Glutamatergic neuron (in vitro differentiated cells): Measurements from ENCODE around the gene LMLN. TPM values are rescaled to one million over a fixed set of nuclear protein-coding genes. Genes with fewer than 3 reads are reported as not detected.

Experiments used
- DNase-seq: peaks from one replicate; pipeline ENCODE4 v3.0.0; 2022
- H3K27ac Mint-ChIP-seq: one replicate; pipeline ENCODE4 v1.8.0; 2020; ENCODE audit warnings: mild to moderate bottlenecking, mixed read lengths, inconsistent platforms; ENCODE audit not compliant: unreplicated experiment
- H3K27me3 Mint-ChIP-seq: one replicate; pipeline ENCODE4 v1.8.0; 2020; ENCODE audit warnings: mild to moderate bottlenecking, moderate library complexity, mixed read lengths, inconsistent platforms; ENCODE audit not compliant: unreplicated experiment
- H3K36me3 Mint-ChIP-seq: one replicate; pipeline ENCODE4 v1.8.0; 2020; ENCODE audit warnings: mild to moderate bottlenecking, mixed read lengths, inconsistent platforms; ENCODE audit not compliant: unreplicated experiment
- H3K4me1 Mint-ChIP-seq: one replicate; pipeline ENCODE4 v1.8.0; 2020; ENCODE audit warnings: mild to moderate bottlenecking, low read depth, mixed read lengths, inconsistent platforms; ENCODE audit not compliant: unreplicated experiment
- H3K4me3 Mint-ChIP-seq: one replicate; pipeline ENCODE4 v1.8.0; 2020; ENCODE audit warnings: mild to moderate bottlenecking, mixed read lengths, inconsistent platforms; ENCODE audit not compliant: unreplicated experiment
- H3K9me3 Mint-ChIP-seq: one replicate; pipeline ENCODE4 v1.8.0; 2020; ENCODE audit warnings: mild to moderate bottlenecking, moderate library complexity, mixed read lengths, inconsistent platforms; ENCODE audit not compliant: unreplicated experiment
- total RNA-seq: library from RNA; stranded (reverse); fragmentation: NEBNext Ultra II Directional; extraction: Animal tissue kit (Norgen Biotek cat#: 25700); gene quantifications from one replicate; pipeline ENCODE4 v1.2.1, GENCODE V29; 2021; ENCODE audit not compliant: unreplicated experiment
- TF ChIP-seq, protein P1 (sequence below): fragments of 200-600 bp; sonication (generic); IDR thresholded peaks from one replicate; pipeline ENCODE4 v1.5.0; 2021; ENCODE audit not compliant: partially characterized antibody, unreplicated experiment

Gene LMLN
- total RNA-seq, 1 donor from 2014 or later, result 3.7 TPM

DNA sequence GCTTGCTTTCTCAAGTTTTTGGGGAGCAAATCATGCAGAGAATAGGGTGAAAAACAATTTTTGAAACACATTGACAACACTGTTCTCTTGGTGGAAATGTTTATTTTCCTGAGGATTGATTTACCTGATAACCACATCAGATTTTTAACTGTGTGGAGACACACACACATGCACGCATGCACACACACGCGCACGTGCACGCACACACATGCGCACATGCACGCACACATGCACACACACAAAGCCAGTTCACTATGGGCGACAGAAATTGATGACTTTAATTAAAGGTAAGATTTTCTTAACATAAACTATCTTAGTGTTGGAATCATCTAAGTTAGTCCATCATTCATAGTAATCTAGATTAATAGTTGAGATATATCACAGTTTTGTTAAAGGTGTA, 15.3 kb downstream of the LMLN start:
- H3K9me3 Mint-ChIP-seq, result peaks cover 1% of the 10 kb centered on the region
- H3K36me3 Mint-ChIP-seq, result peaks cover 5% of the 10 kb centered on the region
- DNase-seq, result no peak
- no peaks in the 10 kb centered on the region for H3K4me1 Mint-ChIP-seq
- TF ChIP-seq, protein P1, sequence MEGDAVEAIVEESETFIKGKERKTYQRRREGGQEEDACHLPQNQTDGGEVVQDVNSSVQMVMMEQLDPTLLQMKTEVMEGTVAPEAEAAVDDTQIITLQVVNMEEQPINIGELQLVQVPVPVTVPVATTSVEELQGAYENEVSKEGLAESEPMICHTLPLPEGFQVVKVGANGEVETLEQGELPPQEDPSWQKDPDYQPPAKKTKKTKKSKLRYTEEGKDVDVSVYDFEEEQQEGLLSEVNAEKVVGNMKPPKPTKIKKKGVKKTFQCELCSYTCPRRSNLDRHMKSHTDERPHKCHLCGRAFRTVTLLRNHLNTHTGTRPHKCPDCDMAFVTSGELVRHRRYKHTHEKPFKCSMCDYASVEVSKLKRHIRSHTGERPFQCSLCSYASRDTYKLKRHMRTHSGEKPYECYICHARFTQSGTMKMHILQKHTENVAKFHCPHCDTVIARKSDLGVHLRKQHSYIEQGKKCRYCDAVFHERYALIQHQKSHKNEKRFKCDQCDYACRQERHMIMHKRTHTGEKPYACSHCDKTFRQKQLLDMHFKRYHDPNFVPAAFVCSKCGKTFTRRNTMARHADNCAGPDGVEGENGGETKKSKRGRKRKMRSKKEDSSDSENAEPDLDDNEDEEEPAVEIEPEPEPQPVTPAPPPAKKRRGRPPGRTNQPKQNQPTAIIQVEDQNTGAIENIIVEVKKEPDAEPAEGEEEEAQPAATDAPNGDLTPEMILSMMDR, result no peak
- no peaks in the 10 kb centered on the region for H3K27me3 Mint-ChIP-seq
- no peak overlapping the region for H3K27ac Mint-ChIP-seq
- no peak overlapping the region for H3K4me3 Mint-ChIP-seq

DNA sequence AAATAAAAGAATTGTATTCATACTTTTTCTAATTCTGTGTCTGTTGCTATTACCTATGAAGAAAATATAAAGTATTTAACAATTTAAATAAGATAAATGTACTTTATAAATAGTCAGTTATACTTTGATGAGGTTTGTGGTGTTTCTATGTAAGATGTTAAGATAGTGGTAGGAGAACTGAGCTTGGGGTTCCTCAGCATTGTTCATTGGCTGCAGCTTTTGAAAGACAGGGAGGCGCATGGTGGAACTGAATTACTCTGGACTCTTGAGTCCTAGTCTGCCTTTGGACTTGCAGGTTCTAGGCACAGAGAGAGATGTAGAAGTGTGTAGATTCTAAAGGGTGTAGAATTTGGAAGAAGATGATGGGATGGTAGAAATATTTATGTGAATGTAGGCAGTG, 23.1 kb downstream of the LMLN start:
- H3K9me3 Mint-ChIP-seq, result no peaks in the 10 kb centered on the region
- no peak overlapping the region for H3K27ac Mint-ChIP-seq
- TF ChIP-seq, protein P1, result no peak
- no peaks in the 10 kb centered on the region for H3K36me3 Mint-ChIP-seq
- DNase-seq, result no peak
- no peaks in the 10 kb centered on the region for H3K4me1 Mint-ChIP-seq
- H3K4me3 Mint-ChIP-seq, result no peak overlapping the region
- no peaks in the 10 kb centered on the region for H3K27me3 Mint-ChIP-seq

DNA sequence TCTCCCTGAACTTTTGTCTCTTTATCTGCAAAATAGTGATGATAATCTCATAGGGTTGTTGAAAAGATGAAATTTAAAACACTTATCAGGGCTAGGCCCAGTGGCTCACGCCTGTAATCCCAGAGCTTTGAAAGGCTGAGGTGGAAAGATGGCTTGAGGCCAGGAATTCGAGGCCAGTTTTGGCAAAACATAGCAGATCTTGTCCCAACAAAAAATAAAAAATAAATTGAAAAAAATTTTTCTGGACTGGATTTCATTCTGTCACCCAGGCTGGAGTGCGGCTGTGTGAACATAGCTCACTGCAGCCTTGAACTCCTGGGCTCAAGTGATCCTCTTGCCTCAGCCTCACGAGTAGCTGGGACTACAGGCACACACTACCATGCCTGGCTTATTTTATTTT, 29.6 kb downstream of the LMLN start:
- Mint-ChIP-seq H3K9me3 (no peaks in the 10 kb centered on the region), H3K36me3 (no peaks in the 10 kb centered on the region), H3K4me1 (no peaks in the 10 kb centered on the region), H3K4me3 (no peak overlapping the region), H3K27me3 (no peaks in the 10 kb centered on the region), H3K27ac (no peak overlapping the region)
- TF ChIP-seq, protein P1, result no peak
- no peak for DNase-seq

DNA sequence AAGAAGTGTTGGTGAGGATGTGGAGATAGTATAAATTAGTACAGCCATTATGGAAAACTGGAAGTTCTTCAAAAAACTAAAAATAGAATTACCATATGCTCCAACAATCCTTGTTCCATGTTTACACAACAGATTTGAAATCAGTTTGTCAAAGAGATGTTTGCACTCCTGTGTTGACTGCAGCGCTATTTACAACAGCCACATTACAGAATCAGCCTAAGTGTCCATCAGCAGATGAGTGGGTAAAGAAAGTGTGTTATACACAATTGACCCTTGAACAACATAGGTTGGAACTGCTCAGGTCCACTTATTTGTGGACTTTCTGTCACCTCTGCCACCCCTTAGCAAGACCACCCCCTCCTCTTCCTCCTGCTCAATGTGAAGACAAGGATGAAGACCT, 34.7 kb downstream of the LMLN start:
- no peak overlapping the region for H3K4me3 Mint-ChIP-seq
- TF ChIP-seq, protein P1, result no peak

DNA sequence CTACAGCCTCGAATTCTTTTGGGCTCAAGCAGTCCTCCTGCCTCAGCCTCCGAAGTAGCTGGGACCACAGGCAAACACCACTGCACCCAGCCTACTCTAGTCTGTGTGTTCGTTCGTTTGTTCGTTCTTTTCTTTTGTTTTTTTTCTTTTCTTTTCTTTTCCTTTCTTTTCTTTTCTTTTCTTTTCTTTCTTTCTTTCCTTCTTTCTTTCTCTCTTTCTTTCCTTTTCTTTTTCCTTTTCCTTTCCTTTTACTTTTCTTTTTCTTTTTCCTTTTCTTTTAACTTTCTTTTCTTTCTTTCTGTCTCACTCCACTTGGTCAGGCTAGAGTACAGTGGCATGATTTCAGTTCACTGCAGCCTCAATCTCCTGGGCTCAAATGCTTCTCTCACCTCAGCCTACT, 36.8 kb downstream of the LMLN start:
- no peak for DNase-seq
- TF ChIP-seq, protein P1, result no peak
- Mint-ChIP-seq H3K27ac (no peak overlapping the region), H3K27me3 (no peaks in the 10 kb centered on the region), H3K4me1 (peaks cover 11% of the 10 kb centered on the region), H3K9me3 (no peaks in the 10 kb centered on the region), H3K4me3 (no peak overlapping the region), H3K36me3 (no peaks in the 10 kb centered on the region)

More for the DNA sequence above, 34.7 kb downstream of the LMLN start:
- H3K36me3 Mint-ChIP-seq, result no peaks in the 10 kb centered on the region
- no peak for DNase-seq
- no peaks in the 10 kb centered on the region for H3K27me3 Mint-ChIP-seq
- no peak overlapping the region for H3K27ac Mint-ChIP-seq
- H3K9me3 Mint-ChIP-seq, result no peaks in the 10 kb centered on the region
- peaks cover 11% of the 10 kb centered on the region for H3K4me1 Mint-ChIP-seq
